Hypothalamus (tissue), 51 donors: ENCODE measurements around the gene TMEM139.

Source experiments
- DNase-seq, 51 donors: peaks; one replicate each; lab custom pipeline; 2025; lab: John Stamatoyannopoulos, UW

Gene TMEM139

DNA sequence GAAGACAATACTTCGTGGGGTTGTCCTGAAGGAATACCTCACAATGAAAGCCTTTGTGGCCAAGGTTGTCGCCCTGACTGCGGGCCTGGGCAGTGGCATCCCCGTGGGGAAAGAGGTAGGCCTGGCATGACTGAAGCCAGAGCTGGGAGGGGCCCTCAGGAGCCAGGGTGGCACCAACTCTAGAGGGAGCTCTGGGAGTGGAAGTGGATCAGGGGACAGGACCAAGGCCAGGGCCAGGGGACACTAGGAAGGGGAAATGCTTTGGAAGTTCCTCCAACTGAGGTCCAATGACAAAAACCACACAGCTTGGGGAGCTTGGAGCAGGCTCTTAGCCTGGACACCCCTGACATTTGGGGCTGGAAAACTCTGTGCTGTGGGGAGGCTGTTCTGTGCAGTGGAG, 37.0 kb downstream of the TMEM139 start:
- peak in 10 of 51 donors; percentile 7 to 37 (median 10) for DNase-seq

DNA sequence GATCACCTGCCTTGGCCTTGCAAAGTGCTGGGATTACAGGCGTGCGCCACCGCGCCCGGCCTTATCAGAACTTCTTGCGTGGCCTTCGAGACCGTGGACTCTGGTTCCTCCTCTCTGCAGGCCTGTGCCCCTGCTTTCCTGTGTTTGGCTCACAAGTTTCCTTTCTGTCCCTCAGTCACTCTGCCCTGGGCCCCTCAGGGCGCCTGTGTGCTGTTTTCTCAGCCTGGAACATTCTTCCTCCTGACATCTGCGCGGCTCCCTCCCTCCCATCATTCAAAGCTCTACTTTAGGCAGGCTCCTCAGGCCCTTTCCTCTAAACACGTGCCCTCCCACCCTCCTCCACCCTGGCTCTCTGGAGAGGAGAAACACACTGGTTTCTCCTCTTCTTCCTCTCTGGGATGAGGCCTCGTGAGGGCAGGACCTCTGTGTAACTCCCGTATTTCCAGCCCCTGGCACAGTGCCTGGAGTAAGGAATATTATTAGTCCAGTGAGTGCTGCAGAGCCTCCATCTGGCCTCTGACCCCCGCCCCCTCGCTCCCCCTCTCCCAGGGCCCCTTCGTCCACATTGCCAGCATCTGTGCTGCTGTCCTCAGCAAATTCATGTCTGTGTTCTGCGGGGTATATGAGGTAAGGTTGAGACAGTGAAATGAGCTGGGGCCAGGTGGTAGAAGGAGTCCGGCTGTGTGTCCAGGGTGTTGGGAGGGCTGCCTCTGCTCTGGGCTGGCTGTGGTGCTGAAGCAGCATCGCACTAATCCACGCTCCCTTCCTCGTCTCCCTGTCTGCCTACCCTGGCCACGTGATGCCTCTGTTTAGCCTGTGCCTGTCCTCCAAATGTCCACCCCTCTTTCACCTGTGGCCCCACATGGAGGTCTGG, 38.2 kb downstream of the TMEM139 start:
- DNase-seq = no peak

DNA sequence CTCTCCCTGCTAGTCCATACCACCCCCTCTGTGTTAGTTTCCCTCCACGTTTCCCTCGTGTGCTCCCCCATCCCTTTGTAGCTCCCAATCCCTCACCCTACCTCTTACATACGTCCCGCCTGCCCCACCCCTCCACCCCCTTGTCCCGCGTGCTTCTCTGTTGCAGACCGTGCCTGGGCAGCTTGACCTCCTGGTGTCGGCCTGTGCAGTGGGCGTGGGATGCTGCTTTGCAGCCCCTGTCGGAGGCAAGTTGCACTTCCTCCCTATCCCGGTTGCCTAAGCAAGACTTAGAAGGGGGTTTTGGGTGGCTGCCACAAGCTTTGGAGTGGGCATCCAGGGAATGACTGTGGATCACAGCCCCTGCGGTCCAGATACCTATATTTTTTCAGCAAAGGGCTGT, 38.9 kb downstream of the TMEM139 start:
- DNase-seq = no peak

DNA sequence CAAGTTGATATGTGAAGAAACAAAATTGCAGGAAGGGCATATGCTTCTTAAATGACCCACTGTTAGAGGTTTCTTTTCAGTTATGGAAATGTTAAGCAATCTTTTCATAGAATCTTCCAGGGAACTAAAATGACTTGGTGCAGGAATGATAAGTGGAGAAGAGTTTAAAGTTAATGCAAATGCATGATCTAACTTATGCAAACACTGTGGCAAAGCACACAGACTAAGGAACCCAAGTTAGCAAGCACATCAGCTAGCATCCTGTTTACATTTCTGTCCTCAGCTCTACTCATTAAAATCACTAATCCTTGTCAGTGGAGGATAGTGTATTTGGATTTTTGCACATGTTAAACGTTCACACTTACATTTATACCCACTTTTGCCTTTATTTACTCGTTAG, 40.5 kb downstream of the TMEM139 start:
- no peak for DNase-seq

DNA sequence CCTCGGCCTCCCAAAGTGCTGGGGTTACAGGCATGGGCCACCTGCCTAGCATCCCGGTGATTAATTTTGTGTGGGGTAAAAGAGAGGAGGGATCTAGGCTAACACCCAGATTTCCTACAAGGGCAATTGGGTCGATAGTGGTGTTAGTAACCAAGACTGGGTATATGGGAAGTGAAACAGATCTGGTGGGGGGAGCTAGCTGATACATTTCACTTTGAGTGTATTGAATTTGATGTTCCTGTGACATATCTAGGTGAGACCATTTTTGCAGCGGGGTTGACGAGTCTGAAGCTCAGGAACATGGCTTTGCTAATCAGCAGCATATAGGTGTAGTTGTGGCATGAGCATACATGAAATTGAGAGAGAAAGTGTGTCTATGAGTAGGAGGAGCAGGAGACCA, 43.1 kb downstream of the TMEM139 start:
- no peak for DNase-seq

DNA sequence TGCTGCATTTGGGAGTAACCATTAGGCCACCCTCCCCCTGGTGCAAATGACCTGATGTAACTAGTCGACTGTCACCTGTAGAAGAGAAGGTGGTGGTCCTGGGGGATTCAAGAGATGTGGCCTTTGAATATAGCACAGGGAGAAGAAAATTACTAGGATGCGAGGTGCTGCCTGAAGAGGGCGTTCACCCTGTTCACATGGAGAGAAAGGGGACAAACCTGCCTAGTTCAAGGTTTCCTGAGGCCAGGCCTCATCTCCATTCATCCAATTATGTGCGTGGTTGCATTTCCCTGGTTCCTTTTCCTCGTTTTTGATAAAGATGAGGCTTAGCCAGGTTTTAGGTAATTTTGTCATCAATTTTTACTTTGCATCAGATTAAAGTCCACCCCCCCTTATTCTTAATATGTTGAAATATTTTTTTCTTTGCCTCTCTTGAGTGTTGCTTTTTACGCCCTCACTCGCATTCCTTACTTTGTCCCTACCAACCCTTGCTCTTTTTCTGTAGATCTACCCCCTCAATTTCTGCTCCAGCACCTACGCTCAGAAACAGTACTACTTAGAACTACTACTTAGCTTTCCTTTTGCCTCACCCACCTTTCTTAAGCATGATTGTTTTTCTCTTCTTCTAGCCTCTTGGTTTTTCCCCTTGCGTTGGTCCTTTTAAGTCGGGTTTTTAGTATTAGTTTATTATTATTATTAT, 44.9 kb downstream of the TMEM139 start:
- no peak for DNase-seq

DNA sequence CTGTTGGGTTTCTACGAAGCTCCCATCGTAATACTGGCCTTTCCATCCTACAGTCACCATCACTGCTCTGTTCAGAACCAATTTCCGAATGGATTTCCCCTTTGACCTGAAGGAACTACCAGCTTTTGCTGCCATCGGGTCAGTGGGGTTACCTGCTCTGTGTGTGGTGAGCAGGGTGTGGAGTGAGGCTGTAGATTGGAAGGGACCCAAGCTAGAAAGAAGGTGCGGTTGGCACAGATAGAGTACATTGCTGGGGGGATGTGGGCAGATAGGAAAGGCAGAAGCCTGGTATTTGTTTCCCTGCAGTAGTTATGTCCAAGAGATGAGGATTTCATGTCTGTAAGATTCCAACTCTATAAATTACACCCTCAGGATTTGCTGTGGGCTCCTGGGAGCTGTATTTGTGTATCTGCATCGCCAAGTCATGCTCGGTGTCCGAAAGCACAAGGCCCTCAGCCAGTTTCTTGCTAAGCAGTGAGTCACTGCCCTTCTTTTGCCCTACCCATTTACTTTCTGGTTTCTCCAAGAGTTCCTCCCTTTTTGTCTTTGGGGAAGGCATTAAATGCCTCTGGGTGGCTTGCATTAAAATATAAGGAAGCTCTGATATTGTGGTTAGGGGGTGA, 46.5 kb downstream of the TMEM139 start:
- DNase-seq = no peak

DNA sequence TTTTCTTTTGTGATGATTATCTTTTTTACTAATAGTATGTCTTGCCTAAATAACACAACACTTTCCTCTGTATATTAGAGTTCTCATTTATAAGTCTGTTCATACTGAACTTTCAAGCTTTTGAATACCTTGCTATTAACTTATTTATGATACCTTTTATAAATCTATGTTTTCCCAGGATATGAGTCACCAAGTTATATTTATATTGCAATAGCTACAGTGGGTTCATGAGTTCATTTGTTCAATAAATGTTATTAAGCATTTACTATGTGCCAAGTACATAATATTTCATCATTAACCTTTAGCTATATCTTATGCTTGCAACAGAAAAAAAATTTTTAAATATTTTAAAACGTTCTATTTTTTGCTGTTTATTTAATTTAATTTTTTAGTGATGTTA, 49.5 kb downstream of the TMEM139 start:
- DNase-seq = no peak

DNA sequence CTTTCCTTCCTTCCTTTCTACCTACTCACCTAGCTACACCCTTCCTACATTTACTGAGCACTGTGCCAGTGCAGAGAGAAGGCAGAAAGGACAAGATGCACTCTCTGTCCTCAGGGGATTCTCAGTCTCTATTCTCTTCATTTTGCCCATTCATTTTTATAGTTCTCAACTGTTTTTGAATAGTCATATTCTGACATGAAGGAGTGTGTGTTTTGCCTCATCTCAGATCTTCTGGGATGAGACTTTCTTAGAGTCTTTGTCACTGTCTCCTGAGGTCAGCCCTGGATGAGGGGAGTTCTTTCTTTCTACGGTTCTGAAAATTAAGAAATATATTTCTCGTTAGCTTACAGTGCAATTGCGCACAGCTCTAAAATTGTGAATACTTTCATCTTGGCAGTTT, 52.5 kb downstream of the TMEM139 start:
- DNase-seq = no peak
